ENCODE data around the gene SQSTM1.

DNA sequence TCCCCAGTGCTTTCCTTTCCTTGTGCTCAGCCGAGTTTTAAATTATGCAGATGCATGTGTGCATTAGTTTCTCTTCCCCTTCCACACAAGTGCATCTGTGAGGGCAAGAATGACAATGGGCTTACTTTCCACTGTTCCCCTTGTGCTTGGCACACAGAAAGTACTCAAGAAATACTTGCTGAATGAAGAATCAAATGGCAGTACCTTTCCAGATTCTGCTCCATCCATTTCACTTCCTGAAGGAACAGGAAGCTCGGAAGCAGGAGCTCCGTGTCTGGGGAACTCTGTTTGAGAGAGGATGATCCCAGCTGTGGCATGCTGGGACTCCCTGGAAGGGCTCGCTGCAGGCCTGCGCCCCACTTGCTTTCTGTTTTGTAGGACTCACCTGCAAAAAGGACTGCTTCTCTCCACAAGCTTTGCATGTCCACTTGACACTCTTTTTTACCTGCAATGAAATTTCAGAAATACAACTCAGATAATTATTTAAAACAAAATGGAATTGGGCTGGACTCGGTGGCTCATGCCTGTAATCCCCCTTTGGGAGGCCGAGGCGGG is 32.4 kb downstream of the SQSTM1 start:
- TF ChIP-seq, protein P1, sequence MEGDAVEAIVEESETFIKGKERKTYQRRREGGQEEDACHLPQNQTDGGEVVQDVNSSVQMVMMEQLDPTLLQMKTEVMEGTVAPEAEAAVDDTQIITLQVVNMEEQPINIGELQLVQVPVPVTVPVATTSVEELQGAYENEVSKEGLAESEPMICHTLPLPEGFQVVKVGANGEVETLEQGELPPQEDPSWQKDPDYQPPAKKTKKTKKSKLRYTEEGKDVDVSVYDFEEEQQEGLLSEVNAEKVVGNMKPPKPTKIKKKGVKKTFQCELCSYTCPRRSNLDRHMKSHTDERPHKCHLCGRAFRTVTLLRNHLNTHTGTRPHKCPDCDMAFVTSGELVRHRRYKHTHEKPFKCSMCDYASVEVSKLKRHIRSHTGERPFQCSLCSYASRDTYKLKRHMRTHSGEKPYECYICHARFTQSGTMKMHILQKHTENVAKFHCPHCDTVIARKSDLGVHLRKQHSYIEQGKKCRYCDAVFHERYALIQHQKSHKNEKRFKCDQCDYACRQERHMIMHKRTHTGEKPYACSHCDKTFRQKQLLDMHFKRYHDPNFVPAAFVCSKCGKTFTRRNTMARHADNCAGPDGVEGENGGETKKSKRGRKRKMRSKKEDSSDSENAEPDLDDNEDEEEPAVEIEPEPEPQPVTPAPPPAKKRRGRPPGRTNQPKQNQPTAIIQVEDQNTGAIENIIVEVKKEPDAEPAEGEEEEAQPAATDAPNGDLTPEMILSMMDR (IDR thresholded peaks at IDR 0.05) = no peak
- TF ChIP-seq POLR2A (IDR thresholded peaks at IDR 0.05) = no peak

Measured in body of pancreas (tissue), 4 donors.